Neural progenitor cell (in vitro differentiated cells): ENCODE measurements around the gene R3HDM4.

Source experiments
- CTCF ChIP-seq: fragments of 200-600 bp; sonication (generic); IDR thresholded peaks from 2 replicates; pipeline ENCODE4 v1.5.1; 2017; ENCODE audit warnings: antibody characterized with exemption, mild to moderate bottlenecking
- EZH2 ChIP-seq: fragments of 200-600 bp; sonication (generic); IDR thresholded peaks from 2 replicates; pipeline ENCODE4 v1.6.1; 2017; ENCODE audit warnings: antibody characterized with exemption, mild to moderate bottlenecking, moderate library complexity
- EZH2phosphoT487 ChIP-seq: fragments of 200-600 bp; sonication (generic); IDR thresholded peaks from 2 replicates; pipeline ENCODE4 v1.6.1; 2017; ENCODE audit warnings: antibody characterized with exemption

GRCh38 chr19:869245-870177 is 43.5 kb downstream of the R3HDM4 start:
- TF ChIP-seq CTCF: no peak
- no peak for TF ChIP-seq EZH2
- TF ChIP-seq EZH2phosphoT487: no peak
